ENCODE measurements around the gene POLR2L. TPM values are rescaled to one million over a fixed set of nuclear protein-coding genes. Genes with fewer than 3 reads are reported as not detected.

The POLR2L gene
- total RNA-seq, 3 donors from 2014 or later (not counting 1 experiment from before 2014, with no cell fraction given): 48.2 to 63.8 (median 61.2) TPM

GRCh38 chr11:875203-875602 lies 32.9 kb upstream of the POLR2L start:
- Histone ChIP-seq H3K27me3 (ENCODE audit: control insufficient read depth, insufficient read depth, low read length) (no peaks in the 10 kb centered on the region), H3K27ac (ENCODE audit: low read length) (no peak overlapping the region), H3K4me1 (ENCODE audit: control insufficient read depth, insufficient read depth, low read length) (no peaks in the 10 kb centered on the region), H3K36me3 (ENCODE audit: control insufficient read depth, insufficient read depth, low read length) (peaks cover 7% of the 10 kb centered on the region), H3K9me3 (ENCODE audit: control insufficient read depth, insufficient read depth, low read length) (no peaks in the 10 kb centered on the region), H3K4me3 (ENCODE audit: low read length) (no peak overlapping the region)
- DNase-seq: no peak
- intact Hi-C loops (cut with micrococcal nuclease): no loop called here
- no peak overlapping the region for H3K4me3 Mint-ChIP-seq
- no peaks in the 10 kb centered on the region for H3K36me3 Mint-ChIP-seq
- 96% methylated on average over 16 of the region's 16 CpGs for WGBS (ENCODE audit: insufficient coverage)
- H3K4me1 Mint-ChIP-seq: no peaks in the 10 kb centered on the region
- no peak overlapping the region for H3K27ac Mint-ChIP-seq
- no peaks in the 10 kb centered on the region for H3K27me3 Mint-ChIP-seq (ENCODE audit: low read depth in 2 of 2)
- ATAC-seq: no peak
- no peaks in the 10 kb centered on the region for H3K9me3 Mint-ChIP-seq
- TF ChIP-seq, protein P1, sequence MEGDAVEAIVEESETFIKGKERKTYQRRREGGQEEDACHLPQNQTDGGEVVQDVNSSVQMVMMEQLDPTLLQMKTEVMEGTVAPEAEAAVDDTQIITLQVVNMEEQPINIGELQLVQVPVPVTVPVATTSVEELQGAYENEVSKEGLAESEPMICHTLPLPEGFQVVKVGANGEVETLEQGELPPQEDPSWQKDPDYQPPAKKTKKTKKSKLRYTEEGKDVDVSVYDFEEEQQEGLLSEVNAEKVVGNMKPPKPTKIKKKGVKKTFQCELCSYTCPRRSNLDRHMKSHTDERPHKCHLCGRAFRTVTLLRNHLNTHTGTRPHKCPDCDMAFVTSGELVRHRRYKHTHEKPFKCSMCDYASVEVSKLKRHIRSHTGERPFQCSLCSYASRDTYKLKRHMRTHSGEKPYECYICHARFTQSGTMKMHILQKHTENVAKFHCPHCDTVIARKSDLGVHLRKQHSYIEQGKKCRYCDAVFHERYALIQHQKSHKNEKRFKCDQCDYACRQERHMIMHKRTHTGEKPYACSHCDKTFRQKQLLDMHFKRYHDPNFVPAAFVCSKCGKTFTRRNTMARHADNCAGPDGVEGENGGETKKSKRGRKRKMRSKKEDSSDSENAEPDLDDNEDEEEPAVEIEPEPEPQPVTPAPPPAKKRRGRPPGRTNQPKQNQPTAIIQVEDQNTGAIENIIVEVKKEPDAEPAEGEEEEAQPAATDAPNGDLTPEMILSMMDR (IDR thresholded peaks at IDR 0.05): no peak

GRCh38 chr11:873706-874105 lies 31.4 kb upstream of the POLR2L start:
- WGBS (ENCODE audit: insufficient coverage): 87% methylated on average over 9 of the region's 12 CpGs
- TF ChIP-seq, protein P1 (IDR thresholded peaks at IDR 0.05): no peak
- no peak for DNase-seq
- Histone ChIP-seq H3K4me3 (ENCODE audit: low read length) (no peak overlapping the region), H3K27ac (ENCODE audit: low read length) (no peak overlapping the region), H3K36me3 (ENCODE audit: control insufficient read depth, insufficient read depth, low read length) (peaks cover 3% of the 10 kb centered on the region), H3K9me3 (ENCODE audit: control insufficient read depth, insufficient read depth, low read length) (no peaks in the 10 kb centered on the region), H3K4me1 (ENCODE audit: control insufficient read depth, insufficient read depth, low read length) (no peaks in the 10 kb centered on the region), H3K27me3 (ENCODE audit: control insufficient read depth, insufficient read depth, low read length) (no peaks in the 10 kb centered on the region)
- Mint-ChIP-seq H3K4me3 (no peak overlapping the region), H3K27me3 (ENCODE audit: low read depth in 2 of 2) (no peaks in the 10 kb centered on the region), H3K36me3 (no peaks in the 10 kb centered on the region), H3K27ac (no peak overlapping the region), H3K9me3 (no peaks in the 10 kb centered on the region), H3K4me1 (no peaks in the 10 kb centered on the region)
- intact Hi-C loops (cut with micrococcal nuclease): no loop called here
- ATAC-seq: no peak

DNA sequence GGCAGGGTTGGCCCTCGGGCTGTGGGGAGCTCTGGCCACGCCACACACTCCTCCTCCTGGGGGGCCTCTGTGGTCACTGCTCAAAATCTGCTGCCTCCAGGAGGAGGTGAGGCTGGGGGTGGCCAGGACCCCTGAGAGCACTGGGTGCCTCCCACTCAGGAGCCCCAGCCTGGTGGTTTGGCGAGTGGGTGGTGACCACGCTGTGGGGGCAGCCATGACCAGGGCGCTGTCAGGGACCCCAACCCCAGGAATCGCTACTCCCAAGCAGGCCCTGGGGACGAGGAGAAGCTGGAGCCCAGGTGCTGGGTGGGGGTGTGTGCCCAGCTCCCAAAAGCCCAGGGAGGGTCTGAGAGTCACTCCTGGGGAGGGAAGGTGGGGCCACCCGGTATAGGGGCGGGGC lies 30.5 kb upstream of the POLR2L start:
- no peaks in the 10 kb centered on the region for H3K9me3 ChIP-seq (ENCODE audit: control insufficient read depth, insufficient read depth, low read length)
- Mint-ChIP-seq H3K36me3 (no peaks in the 10 kb centered on the region), H3K27ac (peak overlapping the region in 1 of 2 donors; percentile 47), H3K4me1 (no peaks in the 10 kb centered on the region), H3K27me3 (ENCODE audit: low read depth in 2 of 2) (no peaks in the 10 kb centered on the region), H3K9me3 (no peaks in the 10 kb centered on the region), H3K4me3 (no peak overlapping the region)
- TF ChIP-seq, protein P1 (IDR thresholded peaks at IDR 0.05): no peak
- no peak overlapping the region for H3K4me3 ChIP-seq (ENCODE audit: low read length)
- H3K27me3 ChIP-seq (ENCODE audit: control insufficient read depth, insufficient read depth, low read length): no peaks in the 10 kb centered on the region
- no peak overlapping the region for H3K27ac ChIP-seq (ENCODE audit: low read length)
- H3K4me1 ChIP-seq (ENCODE audit: control insufficient read depth, insufficient read depth, low read length): no peaks in the 10 kb centered on the region
- H3K36me3 ChIP-seq (ENCODE audit: control insufficient read depth, insufficient read depth, low read length): peaks cover 3% of the 10 kb centered on the region
- ATAC-seq (no peak), DNase-seq (no peak)
- intact Hi-C loops (cut with micrococcal nuclease): no loop called here
- 89% methylated on average over 9 of the region's 9 CpGs for WGBS (ENCODE audit: insufficient coverage)

DNA sequence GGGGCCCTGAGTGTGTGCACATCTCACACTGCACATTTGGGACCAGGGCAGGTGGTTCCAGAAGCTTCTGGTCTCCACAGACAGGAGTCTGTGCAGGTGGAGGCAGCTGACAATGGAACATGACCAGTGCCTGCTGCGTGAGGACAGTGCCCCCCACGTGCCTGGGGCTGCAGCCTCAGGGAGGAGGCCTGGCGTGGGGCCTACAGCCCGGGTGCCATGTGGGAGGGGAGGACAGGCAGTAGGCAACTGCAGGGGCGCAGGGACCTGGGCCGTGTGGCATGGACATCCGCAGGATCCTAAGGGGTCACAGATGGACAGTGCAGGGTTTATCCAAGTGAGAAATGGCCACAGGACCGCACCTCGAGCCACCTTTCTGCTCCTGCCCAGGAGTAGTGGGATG lies 29.1 kb upstream of the POLR2L start:
- TF ChIP-seq, protein P1 (IDR thresholded peaks at IDR 0.05): no peak
- intact Hi-C loops (cut with micrococcal nuclease): no loop called here
- H3K36me3 ChIP-seq (ENCODE audit: control insufficient read depth, insufficient read depth, low read length): peaks cover 3% of the 10 kb centered on the region
- H3K9me3 Mint-ChIP-seq: no peaks in the 10 kb centered on the region
- no peaks in the 10 kb centered on the region for H3K4me1 ChIP-seq (ENCODE audit: control insufficient read depth, insufficient read depth, low read length)
- no peaks in the 10 kb centered on the region for H3K27me3 Mint-ChIP-seq (ENCODE audit: low read depth in 2 of 2)
- H3K27ac Mint-ChIP-seq: no peak overlapping the region
- no peak overlapping the region for H3K27ac ChIP-seq (ENCODE audit: low read length)
- H3K4me3 ChIP-seq (ENCODE audit: low read length): no peak overlapping the region
- no peaks in the 10 kb centered on the region for H3K9me3 ChIP-seq (ENCODE audit: control insufficient read depth, insufficient read depth, low read length)
- no peak for DNase-seq
- H3K27me3 ChIP-seq (ENCODE audit: control insufficient read depth, insufficient read depth, low read length): no peaks in the 10 kb centered on the region
- WGBS (ENCODE audit: insufficient coverage): 80% methylated on average over 9 of the region's 9 CpGs
- no peak overlapping the region for H3K4me3 Mint-ChIP-seq
- H3K4me1 Mint-ChIP-seq: no peaks in the 10 kb centered on the region
- no peak for ATAC-seq
- no peaks in the 10 kb centered on the region for H3K36me3 Mint-ChIP-seq

Data from natural killer cell (primary cell).